ENCODE measurements around the gene TCF7L2.

Gene TCF7L2

GRCh38 chr10:112966194-112966855 lies 16.3 kb downstream of the TCF7L2 start:
- no peak for FAIRE-seq

GRCh38 chr10:112967200-112967599 lies 17.2 kb downstream of the TCF7L2 start:
- no peak for FAIRE-seq

- FAIRE-seq: no peak
Measured at GRCh38 chr10:112969131-112969530, 19.1 kb downstream of the TCF7L2 start.

GRCh38 chr10:112969542-112969941 lies 19.5 kb downstream of the TCF7L2 start:
- no peak for FAIRE-seq

GRCh38 chr10:112970021-112970420 lies 20.0 kb downstream of the TCF7L2 start:
- FAIRE-seq: no peak

GRCh38 chr10:112972606-112973005 lies 22.6 kb downstream of the TCF7L2 start:
- FAIRE-seq: no peak

GRCh38 chr10:112973046-112973445 lies 23.0 kb downstream of the TCF7L2 start:
- FAIRE-seq: no peak

GRCh38 chr10:112973805-112974204 lies 23.8 kb downstream of the TCF7L2 start:
- FAIRE-seq: no peak

- no peak for FAIRE-seq
Measured at GRCh38 chr10:112977426-112977898, 27.4 kb downstream of the TCF7L2 start.

- no peak for FAIRE-seq
Measured at GRCh38 chr10:112979927-112980326, 29.9 kb downstream of the TCF7L2 start.

GRCh38 chr10:112980937-112981336 lies 30.9 kb downstream of the TCF7L2 start:
- FAIRE-seq: no peak

- no peak for FAIRE-seq
Measured at GRCh38 chr10:112981553-112981952, 31.5 kb downstream of the TCF7L2 start.

- no peak for FAIRE-seq
Measured at GRCh38 chr10:112983444-112984056, 33.5 kb downstream of the TCF7L2 start.

GRCh38 chr10:112984756-112985155 lies 34.7 kb downstream of the TCF7L2 start:
- FAIRE-seq: no peak

- no peak for FAIRE-seq
Measured at GRCh38 chr10:112985690-112986543, 35.9 kb downstream of the TCF7L2 start.

- FAIRE-seq: no peak
Measured at GRCh38 chr10:112986544-112987190, 36.6 kb downstream of the TCF7L2 start.

GRCh38 chr10:112988839-112989406 lies 38.9 kb downstream of the TCF7L2 start:
- no peak for FAIRE-seq

GRCh38 chr10:112989826-112990225 lies 39.8 kb downstream of the TCF7L2 start:
- FAIRE-seq: no peak

- FAIRE-seq: no peak
Measured at GRCh38 chr10:112990271-112990670, 40.2 kb downstream of the TCF7L2 start.

- no peak for FAIRE-seq
Measured at GRCh38 chr10:112991888-112992491, 41.9 kb downstream of the TCF7L2 start.

GRCh38 chr10:112996462-112996861 lies 46.4 kb downstream of the TCF7L2 start:
- no peak for FAIRE-seq

GRCh38 chr10:112999102-112999501 lies 49.1 kb downstream of the TCF7L2 start:
- no peak for FAIRE-seq

Measured in colon (tissue), 2 donors.